Panc1 (cell line): ENCODE results near the gene CALR. TPM values are rescaled to one million over a fixed set of nuclear protein-coding genes. Genes with fewer than 3 reads are reported as not detected.
"Not testable (repeated sequence)": the region's sequence is repeated elsewhere in the genome, so short reads cannot be mapped to it uniquely, and the experiment has no call there.

Experiments
- ATAC-seq: fragments of 200-7000 bp; cut with Tn5 transposase; 2 replicates; pipeline ENCODE4 v1.9.1; 2020; ENCODE audit warnings: mild to moderate bottlenecking, moderate library complexity
- BruUV-seq: library from RNA; stranded (reverse); fragments of 400-500 nt; replicated peaks from 2 replicates; lab custom pipeline; 2021; lab: Mats Ljungman, UMichigan
- CTCF ChIA-PET: fragments of 300-600 bp; sonication (Branson Sonifier 250); formaldehyde crosslinking; loops from one replicate; lab custom pipeline; 2022; ENCODE audit warnings: antibody characterized with exemption; lab: Charles Lee
- POLR2A ChIA-PET: fragments of 300-600 bp; sonication (Branson Sonifier 250); formaldehyde crosslinking; loops from one replicate; lab custom pipeline; 2022; ENCODE audit warnings: antibody characterized with exemption; lab: Charles Lee
- DNase-seq: peaks from one replicate; pipeline ENCODE4 v3.0.0-alpha.2; 2010; ENCODE audit warnings: low read depth, low spot score
- H3K27ac ChIP-seq: 2 replicates; pipeline ENCODE4 v1.5.1; 2011; ENCODE audit warnings: mild to moderate bottlenecking, low read length, inconsistent platforms
- H3K27me3 ChIP-seq: fragments of 200-500 bp; sonication (Bioruptor generic); 2 replicates; pipeline ENCODE4 v1.6.0; 2014; ENCODE audit warnings: low read length, inconsistent platforms; ENCODE audit not compliant: control insufficient read depth, insufficient read depth
- H3K36me3 ChIP-seq: fragments of 200-500 bp; sonication (Bioruptor generic); 2 replicates; pipeline ENCODE4 v1.5.1; 2014; ENCODE audit warnings: inconsistent platforms, mild to moderate bottlenecking, low read length, moderate library complexity; ENCODE audit not compliant: control insufficient read depth, insufficient read depth
- H3K4me1 ChIP-seq: 2 replicates; pipeline ENCODE4 v1.5.1; 2011; ENCODE audit warnings: inconsistent platforms, mild to moderate bottlenecking, low read length, moderate library complexity; ENCODE audit not compliant: control insufficient read depth, insufficient read depth
- H3K4me3 ChIP-seq, 2 experiments: 2 replicates each; pipeline ENCODE4 v1.5.1; 2011 to 2012; ENCODE audit warnings: low read depth in 2 of 2, low read length in 2 of 2, mild to moderate bottlenecking in 2 of 2, inconsistent platforms in 1 of 2, moderate library complexity in 1 of 2
- H3K9me3 ChIP-seq: fragments of 200-500 bp; sonication (Bioruptor generic); 2 replicates; pipeline ENCODE4 v1.5.1; 2014; ENCODE audit warnings: low read depth, mild to moderate bottlenecking, inconsistent platforms, low read length, moderate library complexity; ENCODE audit not compliant: control insufficient read depth, insufficient read depth
- POLR2AphosphoS5 ChIP-seq: IDR thresholded peaks from 2 replicates; pipeline ENCODE4 v1.6.1; 2012; ENCODE audit warnings: mild to moderate bottlenecking, low read depth, low read length, moderate library complexity
- SIN3A ChIP-seq: IDR thresholded peaks from 2 replicates; pipeline ENCODE4 v1.6.1; 2012; ENCODE audit warnings: low read depth, mild to moderate bottlenecking, low read length, moderate library complexity, borderline replicate concordance; ENCODE audit not compliant: insufficient read depth
- TCF7L2 ChIP-seq: IDR thresholded peaks from 2 replicates; pipeline ENCODE4 v1.6.1; 2011; ENCODE audit warnings: mild to moderate bottlenecking, low read depth, low read length, inconsistent platforms
- in situ Hi-C: cut with HindIII; loops from 2 replicates; pipeline ENCODE4 v1.10.0; 2016; ENCODE audit warnings: low sequenced_read_pairs, low pct_unique_long_range_greater_than_20kb
- intact Hi-C: fragments of 100-400 bp; cut with micrococcal nuclease; formaldehyde crosslinking; loops from one replicate; pipeline ENCODE4 v1.10.0; 2022; ENCODE audit not compliant: unreplicated experiment
- total RNA-seq: library from RNA; stranded (reverse); gene quantifications from one replicate; pipeline ENCODE4 v1.2.1, GENCODE V29; 2021; ENCODE audit not compliant: unreplicated experiment
- TF ChIP-seq, protein P1 (sequence below): fragments of 450-650 bp; IDR thresholded peaks from 2 replicates; pipeline ENCODE4 v1.5.1; 2017; ENCODE audit warnings: mild to moderate bottlenecking
- TF ChIP-seq, protein P2 (sequence below), 2 experiments: IDR thresholded peaks; 2 replicates each; pipeline ENCODE4 v1.6.1; 2011 to 2012; ENCODE audit warnings: low read depth in 2 of 2, control low read depth in 1 of 2, low read length in 1 of 2, mild to moderate bottlenecking in 1 of 2, moderate library complexity in 1 of 2; ENCODE audit not compliant: insufficient read depth in 1 of 2

CALR gene
- total RNA-seq, 1 experiment from 2014 or later, result 1,060 TPM

- in situ Hi-C loops (no loop called here), intact Hi-C loops (no loop called here)
- peak within 1 kb of the TSS; percentile 72 to 78 for H3K4me3 ChIP-seq
- no peaks in the 10 kb centered on the region for H3K27me3 ChIP-seq
- ATAC-seq (peak; percentile 92), DNase-seq (no peak)
- POLR2A ChIA-PET, result no interaction called here
- peak within 1 kb of the TSS; percentile 58 for H3K27ac ChIP-seq
- no TSS peak for BruUV-seq
- H3K9me3 ChIP-seq, result no peaks in the 10 kb centered on the region
- CTCF ChIA-PET, result interaction anchor here (0.6 kb wide), 1 partner anchor 23 kb away, joined by 5 read pairs; no protein-coding TSS in a partner anchor
- peaks cover 7% of the 10 kb centered on the region for H3K36me3 ChIP-seq
- H3K4me1 ChIP-seq, result peaks cover 30% of the 10 kb centered on the region
- TF ChIP-seq TCF7L2 (no peak), POLR2AphosphoS5 (peak; percentile 84), SIN3A (peak; percentile 48; the same call in 1 of the 2 replicates)
- TF ChIP-seq, protein P1, sequence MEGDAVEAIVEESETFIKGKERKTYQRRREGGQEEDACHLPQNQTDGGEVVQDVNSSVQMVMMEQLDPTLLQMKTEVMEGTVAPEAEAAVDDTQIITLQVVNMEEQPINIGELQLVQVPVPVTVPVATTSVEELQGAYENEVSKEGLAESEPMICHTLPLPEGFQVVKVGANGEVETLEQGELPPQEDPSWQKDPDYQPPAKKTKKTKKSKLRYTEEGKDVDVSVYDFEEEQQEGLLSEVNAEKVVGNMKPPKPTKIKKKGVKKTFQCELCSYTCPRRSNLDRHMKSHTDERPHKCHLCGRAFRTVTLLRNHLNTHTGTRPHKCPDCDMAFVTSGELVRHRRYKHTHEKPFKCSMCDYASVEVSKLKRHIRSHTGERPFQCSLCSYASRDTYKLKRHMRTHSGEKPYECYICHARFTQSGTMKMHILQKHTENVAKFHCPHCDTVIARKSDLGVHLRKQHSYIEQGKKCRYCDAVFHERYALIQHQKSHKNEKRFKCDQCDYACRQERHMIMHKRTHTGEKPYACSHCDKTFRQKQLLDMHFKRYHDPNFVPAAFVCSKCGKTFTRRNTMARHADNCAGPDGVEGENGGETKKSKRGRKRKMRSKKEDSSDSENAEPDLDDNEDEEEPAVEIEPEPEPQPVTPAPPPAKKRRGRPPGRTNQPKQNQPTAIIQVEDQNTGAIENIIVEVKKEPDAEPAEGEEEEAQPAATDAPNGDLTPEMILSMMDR, result no peak
Measured at GRCh38 chr19:12956446-12957388, 18.3 kb downstream of the CALR start, which contains the start of gene GADD45GIP1. Gene GADD45GIP1 (minus strand): TSS chr19:12957223. CDS start chr19:12957212, 11 bp downstream.

GRCh38 chr19:12957389-12957952 is 19.1 kb downstream of the CALR start:
- Histone ChIP-seq H3K27ac (peak overlapping the region; percentile 58), H3K4me1 (peaks cover 29% of the 10 kb centered on the region), H3K4me3 (peak overlapping the region; percentile 72 to 78)
- CTCF ChIA-PET, H3K9me3 ChIP-seq, in situ Hi-C loops, BruUV-seq, POLR2A ChIA-PET, H3K36me3 ChIP-seq, H3K27me3 ChIP-seq, intact Hi-C loops, DNase-seq: not testable (repeated sequence)
- peak; percentile 8 for ATAC-seq

GRCh38 chr19:12959481-12959880 is 21.1 kb downstream of the CALR start:
- Histone ChIP-seq H3K9me3 (no peaks in the 10 kb centered on the region), H3K27me3 (no peaks in the 10 kb centered on the region), H3K4me3 (no peak overlapping the region), H3K36me3 (peaks cover 7% of the 10 kb centered on the region; the same call in 1 of the 2 replicates), H3K4me1 (peaks cover 9% of the 10 kb centered on the region), H3K27ac (no peak overlapping the region)
- BruUV-seq, result no TSS peak
- POLR2A ChIA-PET, result interaction anchor here (0.6 kb wide), 2 partner anchors 79 to 169 kb away, joined by 3 to 4 read pairs; no protein-coding TSS in a partner anchor
- in situ Hi-C loops, result no loop called here
- CTCF ChIA-PET, result no interaction called here
- intact Hi-C loops, result no loop called here
- TF ChIP-seq, protein P1, result no peak
- TF ChIP-seq, protein P2, sequence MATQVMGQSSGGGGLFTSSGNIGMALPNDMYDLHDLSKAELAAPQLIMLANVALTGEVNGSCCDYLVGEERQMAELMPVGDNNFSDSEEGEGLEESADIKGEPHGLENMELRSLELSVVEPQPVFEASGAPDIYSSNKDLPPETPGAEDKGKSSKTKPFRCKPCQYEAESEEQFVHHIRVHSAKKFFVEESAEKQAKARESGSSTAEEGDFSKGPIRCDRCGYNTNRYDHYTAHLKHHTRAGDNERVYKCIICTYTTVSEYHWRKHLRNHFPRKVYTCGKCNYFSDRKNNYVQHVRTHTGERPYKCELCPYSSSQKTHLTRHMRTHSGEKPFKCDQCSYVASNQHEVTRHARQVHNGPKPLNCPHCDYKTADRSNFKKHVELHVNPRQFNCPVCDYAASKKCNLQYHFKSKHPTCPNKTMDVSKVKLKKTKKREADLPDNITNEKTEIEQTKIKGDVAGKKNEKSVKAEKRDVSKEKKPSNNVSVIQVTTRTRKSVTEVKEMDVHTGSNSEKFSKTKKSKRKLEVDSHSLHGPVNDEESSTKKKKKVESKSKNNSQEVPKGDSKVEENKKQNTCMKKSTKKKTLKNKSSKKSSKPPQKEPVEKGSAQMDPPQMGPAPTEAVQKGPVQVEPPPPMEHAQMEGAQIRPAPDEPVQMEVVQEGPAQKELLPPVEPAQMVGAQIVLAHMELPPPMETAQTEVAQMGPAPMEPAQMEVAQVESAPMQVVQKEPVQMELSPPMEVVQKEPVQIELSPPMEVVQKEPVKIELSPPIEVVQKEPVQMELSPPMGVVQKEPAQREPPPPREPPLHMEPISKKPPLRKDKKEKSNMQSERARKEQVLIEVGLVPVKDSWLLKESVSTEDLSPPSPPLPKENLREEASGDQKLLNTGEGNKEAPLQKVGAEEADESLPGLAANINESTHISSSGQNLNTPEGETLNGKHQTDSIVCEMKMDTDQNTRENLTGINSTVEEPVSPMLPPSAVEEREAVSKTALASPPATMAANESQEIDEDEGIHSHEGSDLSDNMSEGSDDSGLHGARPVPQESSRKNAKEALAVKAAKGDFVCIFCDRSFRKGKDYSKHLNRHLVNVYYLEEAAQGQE (IDR thresholded peaks at IDR 0.05; ENCODE audit: insufficient read depth in 1 of 2, low read depth in 2 of 2, low read length in 1 of 2), result no peak
- no peak for TF ChIP-seq POLR2AphosphoS5
- TF ChIP-seq SIN3A, result no peak
- no peak for TF ChIP-seq TCF7L2
- DNase-seq (no peak), ATAC-seq (no peak)
